K562 (cell line): ENCODE measurements around the gene DGAT2. TPM values are rescaled to one million over a fixed set of nuclear protein-coding genes. Genes with fewer than 3 reads are reported as not detected.

ENCODE experiments used
- ATAC-seq: fragments of 200-7000 bp; cut with Tn5 transposase; 3 replicates; pipeline ENCODE4 v1.9.1; 2020; ENCODE audit warnings: moderate library complexity
- BruUV-seq: library from RNA; stranded (reverse); fragments of 400-500 nt; replicated peaks from 2 replicates; lab custom pipeline; 2021; lab: Mats Ljungman, UMichigan
- CTCF ChIA-PET: fragments of 300-600 bp; formaldehyde crosslinking; extraction: SDS; loops from one replicate; lab custom pipeline; 2021; ENCODE audit warnings: low intra/inter-chr PET ratio; lab: Yijun Ruan, JAX
- POLR2A ChIA-PET: fragments of 300-600, 350-650 bp; sonication (Branson Sonifier 250); formaldehyde crosslinking; extraction: SDS; loops from one replicate; lab custom pipeline; 2021; ENCODE audit warnings: antibody characterized with exemption, inconsistent platforms; lab: Yijun Ruan, JAX
- DNase-seq, 4 experiments: peaks; one replicate each; pipeline versions ENCODE4 v3.0.0 to v3.0.0-alpha.2; 2011 to 2018; ENCODE audit warnings: low spot score in 3 of 4, mixed read lengths in 3 of 4; ENCODE audit errors: extremely low read depth in 1 of 4
- FAIRE-seq: peaks from 2 replicates; lab custom pipeline; 2011; peaks lifted over from hg19 to GRCh38; lab: Jason Lieb, UNC
- H2AFZ ChIP-seq: 2 replicates; pipeline ENCODE4 v1.6.0; 2011; ENCODE audit warnings: low read depth, low read length, control low read depth, inconsistent platforms
- H3K27ac ChIP-seq: fragments of 200-600 bp; 3 replicates; pipeline ENCODE4 v1.8.0; 2011; ENCODE audit warnings: low read depth, mild to moderate bottlenecking, control low read depth, inconsistent platforms, low read length, moderate library complexity, mixed read lengths; ENCODE audit errors: extremely low read depth
- H3K27me3 ChIP-seq, 2 experiments: fragments of 300-600 bp in 1 of 2; 2 replicates in 1 of 2; 3 replicates in 1 of 2; pipeline versions ENCODE4 v1.6.0 to v1.8.0; 2011; ENCODE audit warnings: inconsistent platforms in 2 of 2, low read length in 2 of 2, mild to moderate bottlenecking in 1 of 2, mixed read lengths in 1 of 2, moderate library complexity in 1 of 2; ENCODE audit not compliant: control insufficient read depth in 2 of 2, insufficient read depth in 2 of 2
- H3K36me3 ChIP-seq: fragments of 300-600 bp; 3 replicates; pipeline ENCODE4 v1.8.0; 2011; ENCODE audit warnings: mild to moderate bottlenecking, low read length, inconsistent platforms; ENCODE audit not compliant: control insufficient read depth, insufficient read depth
- H3K4me1 ChIP-seq, 2 experiments: fragments of 200-600 bp in 1 of 2; replicated peaks in 1 of 2; 2 replicates in 1 of 2; 3 replicates in 1 of 2; pipeline versions ENCODE4 v1.5.1 to v1.8.0; 2011; ENCODE audit warnings: inconsistent platforms in 2 of 2, low read length in 2 of 2, mild to moderate bottlenecking in 1 of 2, mixed read lengths in 1 of 2, moderate library complexity in 1 of 2; ENCODE audit not compliant: control insufficient read depth in 2 of 2, insufficient read depth in 2 of 2
- H3K4me2 ChIP-seq: 2 replicates; pipeline ENCODE4 v1.6.1; 2011; ENCODE audit warnings: low read length, control low read depth, inconsistent platforms, mixed read lengths; ENCODE audit not compliant: insufficient read depth
- H3K4me3 ChIP-seq: fragments of 200-600 bp; sonication (generic), shearing (Covaris generic); 2 replicates; pipeline ENCODE4 v1.5.1; 2016; ENCODE audit warnings: control low read depth, inconsistent platforms
- H3K79me2 ChIP-seq: fragments of 200-600 bp; 3 replicates; pipeline ENCODE4 v1.8.0; 2011; ENCODE audit warnings: low read length, inconsistent platforms; ENCODE audit not compliant: control insufficient read depth, insufficient read depth
- H3K9ac ChIP-seq, 2 experiments: 2 replicates each; pipeline versions ENCODE4 v1.6.0 to v1.6.1; 2011; ENCODE audit warnings: low read depth in 2 of 2, low read length in 2 of 2, control low read depth in 1 of 2, inconsistent platforms in 1 of 2, mild to moderate bottlenecking in 1 of 2, mixed read lengths in 1 of 2; ENCODE audit not compliant: insufficient read depth in 1 of 2
- H3K9me1 ChIP-seq: one replicate; pipeline ENCODE4 v1.6.0; 2011; ENCODE audit warnings: inconsistent platforms, mild to moderate bottlenecking, low read length, moderate library complexity; ENCODE audit not compliant: control insufficient read depth, insufficient read depth
- H3K9me3 ChIP-seq: replicated peaks from 2 replicates; pipeline ENCODE4 v1.5.1; 2011; ENCODE audit warnings: low read depth, low read length, inconsistent platforms; ENCODE audit not compliant: control insufficient read depth, insufficient read depth
- H4K20me1 ChIP-seq: replicated peaks from 2 replicates; pipeline ENCODE4 v1.6.1; 2011; ENCODE audit warnings: low read length, inconsistent platforms, mixed read lengths; ENCODE audit not compliant: control insufficient read depth, insufficient read depth
- CEBPB ChIP-seq: fragments of 450-650 bp; IDR thresholded peaks from 2 replicates; pipeline ENCODE4 v1.6.1; 2016; ENCODE audit warnings: missing genetic modification characterization, missing compliant biosample characterization
- CHD2 ChIP-seq: IDR thresholded peaks from 2 replicates; pipeline ENCODE4 v1.6.1; 2011; ENCODE audit warnings: low read depth, low read length
- CREB1 ChIP-seq, 2 experiments: sonication (generic) in 1 of 2; formaldehyde crosslinking in 1 of 2; IDR thresholded peaks; 2 replicates each; pipeline versions ENCODE4 v1.6.1 to v1.8.0; 2012 to 2022; ENCODE audit warnings: inconsistent platforms in 1 of 2, mild to moderate bottlenecking in 1 of 2, missing genetic modification reagents in 1 of 2, moderate library complexity in 1 of 2
- CTCF ChIP-seq, 3 experiments: IDR thresholded peaks in 2 of 3; conservative IDR thresholded peaks in 1 of 3; 2 replicates each; pipeline ENCODE4 v1.5.1; 2011 to 2012; ENCODE audit warnings: low read length in 3 of 3, mild to moderate bottlenecking in 3 of 3, control low read depth in 2 of 3, improper control_type of control experiment in 1 of 3, inconsistent platforms in 1 of 3, low read depth in 1 of 3, mixed read lengths in 1 of 3, moderate library complexity in 1 of 3; ENCODE audit not compliant: insufficient read depth in 2 of 3
- KLF13 ChIP-seq: fragments of 450-650 bp; IDR thresholded peaks from 2 replicates; pipeline ENCODE4 v1.6.1; 2016; ENCODE audit warnings: missing genetic modification characterization, low read depth, mild to moderate bottlenecking, missing compliant biosample characterization, moderate library complexity, borderline replicate concordance
- MAFG ChIP-seq: fragments of 450-650 bp; conservative IDR thresholded peaks from 2 replicates; pipeline ENCODE4 v1.6.1; 2016; ENCODE audit warnings: missing genetic modification characterization, missing compliant biosample characterization
- MBD1 ChIP-seq: fragments of 250-450 bp; sonication (Bioruptor Pico); IDR thresholded peaks from 2 replicates; pipeline ENCODE4 v1.8.0; 2022; ENCODE audit warnings: inconsistent platforms
- MTA2 ChIP-seq: fragments of 450-650 bp; IDR thresholded peaks from 2 replicates; pipeline ENCODE4 v1.6.1; 2016; ENCODE audit warnings: low read depth
- NRF1 ChIP-seq, 2 experiments: fragments of 450-650 bp; IDR thresholded peaks in 1 of 2; conservative IDR thresholded peaks in 1 of 2; 2 replicates each; pipeline ENCODE4 v1.6.1; 2014; ENCODE audit warnings: mild to moderate bottlenecking in 2 of 2
- RBFOX2 ChIP-seq: fragments of 200-400 bp; formaldehyde crosslinking; IDR thresholded peaks from 2 replicates; pipeline ENCODE4 v1.6.1; 2017; ENCODE audit warnings: low read depth, mild to moderate bottlenecking, low read length, moderate library complexity
- RBM15 ChIP-seq: fragments of 200-400 bp; formaldehyde crosslinking; IDR thresholded peaks from 2 replicates; pipeline ENCODE4 v1.6.1; 2018; ENCODE audit warnings: mild to moderate bottlenecking, low read length, moderate library complexity; ENCODE audit not compliant: insufficient read depth
- SMARCA5 ChIP-seq: fragments of 450-650 bp; IDR thresholded peaks from 2 replicates; pipeline ENCODE4 v1.6.1; 2016
- TCF7 ChIP-seq: sonication (generic); IDR thresholded peaks from 2 replicates; pipeline ENCODE4 v1.6.1; 2016; ENCODE audit warnings: antibody characterized with exemption, borderline replicate concordance
- ZNF140 ChIP-seq: fragments of 250-450 bp; sonication (Bioruptor Pico); IDR thresholded peaks from 2 replicates; pipeline ENCODE4 v1.8.0; 2021; ENCODE audit warnings: moderate library complexity, mild to moderate bottlenecking, inconsistent platforms
- WGBS: fragments of 100-300 bp; shearing (Covaris generic); methylation state at CpG from one replicate; pipeline ENCODE4 v1.1.6; 2016; ENCODE audit warnings: low coverage, mixed read lengths; ENCODE audit not compliant: insufficient coverage; ENCODE audit errors: missing lambda C conversion rate; 5-methylcytosine and 5-hydroxymethylcytosine counted together
- in situ Hi-C: fragments of 300-500 bp; cut with MboI; formaldehyde crosslinking; loops from 4 replicates; pipeline ENCODE4 v1.15.0; 2018; ENCODE audit warnings: inconsistent platforms, mixed read lengths
- intact Hi-C: fragments of 100-400 bp; cut with micrococcal nuclease; formaldehyde crosslinking; loops from 2 replicates; pipeline ENCODE4 v1.14.2; 2022
- polyA plus RNA-seq, 8 experiments: library from polyadenylated mRNA; depleted of rRNA in 4 of 8; stranded (reverse) in 5 of 8; unstranded in 3 of 8; fragments of >200 nt; fragmentation: Nextera tagmentation in 2 of 8; fragmentation: Illumina TruSeq in 1 of 8; extraction: Ambion mirVana in 2 of 8; extraction: Trizol in 1 of 8; gene quantifications; 2 replicates each; pipeline versions ENCODE4 v1.2.1 to v1.2.3, GENCODE V29; 2011 to 2014; ENCODE audit warnings: inconsistent platforms in 1 of 8, missing spikeins in 1 of 8
- total RNA-seq, 7 experiments: library from RNA; depleted of rRNA in 6 of 7; stranded (reverse); fragments of >200 nt in 6 of 7; fragmentation: Illumina TruSeq in 2 of 7; extraction: Trizol in 2 of 7; gene quantifications; 2 replicates each; pipeline versions ENCODE4 v1.2.1 to v1.2.3, GENCODE V29; 2011 to 2021; ENCODE audit warnings: low replicate concordance in 1 of 7

DGAT2 gene
- total and polyA plus RNA-seq, 9 of the 15 experiments (the other 6 are each of a cell fraction or from before 2014, with no cell fraction given) = 0.68 to 2.8 (median 1.8) TPM

GRCh38 chr11:75767793-75768111 lies 826 bp upstream of the DGAT2 start (continued):
- TF ChIP-seq ZNF140 (no peak), SMARCA5 (peak; percentile 96; the same call in 1 of the 2 replicates), CEBPB (no peak), TCF7 (no peak), RBM15 (no peak), KLF13 (tag) (no peak)

GRCh38 chr11:75768909-75769771 lies 562 bp downstream of the DGAT2 start:
- no peak for FAIRE-seq
- no peaks in the 10 kb centered on the region for H3K79me2 ChIP-seq
- no peaks in the 10 kb centered on the region for H3K36me3 ChIP-seq
- POLR2A ChIA-PET = interaction anchor here (1.2 to 1.6 kb wide), 2 partner anchors 10 to 17 kb away, joined by 3 to 4 read pairs; no protein-coding TSS in a partner anchor
- H3K9ac ChIP-seq = peak overlapping the region; percentile 87 to 95; a peak in 3 of 4 replicates
- H3K9me3 ChIP-seq = no peaks in the 10 kb centered on the region
- H3K27me3 ChIP-seq = peaks cover 7 to 10% of the 10 kb centered on the region in 2 experiments; a peak in 4 of 5 replicates
- peak overlapping the region; percentile 45 for H3K4me3 ChIP-seq
- no peak for TF ChIP-seq MAFG (tag)
- TF ChIP-seq CREB1 (IDR thresholded peaks at IDR 0.05) = no peak
- peak; percentile 7; the same call in 1 of the 2 replicates for TF ChIP-seq CREB1 (CRISPR knock-in tag; IDR thresholded peaks at IDR 0.05)
- peak; percentile 94 for TF ChIP-seq MBD1 (CRISPR knock-in tag)
- TF ChIP-seq NRF1 (conservative IDR thresholded peaks at IDR 0.05 in 1 of 2, IDR thresholded peaks at IDR 0.05 in 1 of 2) = peak; percentile 5 to 6; a peak in 3 of 4 replicates
- TF ChIP-seq RBFOX2 = peak; percentile 2; the same call in 1 of the 2 replicates
- peak in 1 of 3 experiments; percentile 0; a peak in 1 of 6 replicates for TF ChIP-seq CTCF (IDR thresholded peaks at IDR 0.05 in 2 of 3, conservative IDR thresholded peaks at IDR 0.05 in 1 of 3; ENCODE audit: insufficient read depth in 2 of 3, low read depth in 1 of 3, low read length in 3 of 3)
- no peak for TF ChIP-seq MTA2
- TF ChIP-seq CHD2 = no peak
- TF ChIP-seq, all 486 proteins: peak for 5
- ATAC-seq = peak; percentile 4; the same call in 1 of the 3 replicates
- Histone ChIP-seq H4K20me1 (no peaks in the 10 kb centered on the region), H3K4me2 (peak overlapping the region; percentile 74), H3K4me1 (peaks cover 28 to 33% of the 10 kb centered on the region in 2 experiments), H3K9me1 (no peaks in the 10 kb centered on the region), H3K27ac (peak overlapping the region; percentile 93; the same call in 1 of the 3 replicates), H2AFZ (peak overlapping the region; percentile 98)
- no TSS peak for BruUV-seq
- in situ Hi-C loops (no loop called here), intact Hi-C loops (loop anchor here (1.0 kb wide), 2 partner anchors 46 to 222 kb away; no protein-coding TSS in a partner anchor)
- 45% methylated on average over 25 of the region's 46 CpGs for WGBS
- no peak for DNase-seq
- CTCF ChIA-PET = interaction anchor here (1.7 to 2.4 kb wide), 2 partner anchors 46 to 63 kb away, joined by 7 to 10 read pairs; no protein-coding TSS in a partner anchor
